Myometrial cell (primary cell): ENCODE measurements around the gene OR5T3. TPM values are rescaled to one million over a fixed set of nuclear protein-coding genes. Genes with fewer than 3 reads are reported as not detected.

Experiments
- total RNA-seq: library from RNA; depleted of rRNA; stranded (reverse); fragments of >200 nt; gene quantifications from 2 replicates; pipeline ENCODE4 v1.2.3, GENCODE V29; 2015

OR5T3 gene
- not detected in 2 replicates for total RNA-seq

DNA sequence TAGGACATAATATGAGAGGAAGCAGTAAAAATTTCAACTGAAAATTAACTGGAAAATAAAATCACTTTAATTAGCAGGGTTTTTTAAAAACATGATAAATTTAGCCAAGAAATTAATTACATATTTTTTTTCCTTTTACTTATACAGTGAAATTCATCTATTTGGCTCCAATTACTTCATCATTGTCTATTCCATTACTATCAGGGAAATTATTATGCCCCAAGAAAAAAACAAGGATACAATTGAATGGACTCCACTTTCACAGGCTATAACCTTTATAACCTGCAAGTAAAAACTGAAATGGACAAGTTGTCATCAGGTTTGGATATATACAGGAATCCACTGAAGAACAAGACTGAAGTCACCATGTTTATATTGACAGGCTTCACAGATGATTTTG, at the start of gene OR5T3:
OR5T3 (plus strand) TSS at position 301 of the 400 bp plus-strand sequence; CDS start at position 301, 0 bp downstream.

DNA sequence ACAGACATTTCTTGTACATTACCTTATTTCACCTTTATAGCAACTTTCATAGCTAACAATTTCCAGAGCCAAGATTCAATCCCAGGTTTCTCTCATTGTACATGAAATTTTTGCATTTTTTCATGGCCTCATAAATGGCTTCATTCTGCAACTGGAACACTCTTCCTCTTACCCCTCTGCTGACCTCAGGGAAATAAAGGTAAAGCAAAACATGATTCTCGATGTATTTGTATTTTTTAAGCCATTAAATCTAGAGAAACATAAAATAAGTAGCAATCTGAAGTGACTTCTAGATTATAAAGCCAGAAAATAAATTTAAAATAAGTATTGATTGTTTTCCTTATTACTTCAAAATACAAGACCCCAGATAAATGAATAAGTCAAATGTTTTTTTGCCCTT, 17.9 kb upstream of the OR5T3 start, which contains the start of gene OR5T2:
OR5T2 (minus strand) TSS at position 101 of the 400 bp plus-strand sequence. CDS start 1,193 bp downstream, outside the sequence.

DNA sequence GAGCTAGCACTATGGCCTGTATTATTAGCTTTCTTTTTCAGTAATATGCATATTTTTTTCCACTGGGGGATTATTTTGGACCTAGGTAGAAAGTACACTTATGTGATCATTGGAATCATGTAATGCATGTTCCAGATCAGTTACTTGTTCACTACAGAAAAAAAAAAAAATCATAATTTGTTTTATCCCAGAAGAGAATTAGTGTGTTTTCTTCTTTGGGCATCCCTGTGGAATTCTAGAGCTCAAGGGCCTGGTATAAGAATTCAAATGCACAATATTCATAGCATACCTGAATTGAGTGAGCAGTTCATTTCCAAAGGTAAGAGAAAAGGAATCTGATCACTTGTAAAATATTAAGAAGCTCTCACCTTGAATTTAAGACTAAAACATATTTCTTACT, 21.8 kb downstream of the OR5T3 start, which contains the start of gene OR5T1:
OR5T1 (plus strand) TSS at position 301 of the 400 bp plus-strand sequence. CDS start 1,485 bp downstream, outside the sequence.

DNA sequence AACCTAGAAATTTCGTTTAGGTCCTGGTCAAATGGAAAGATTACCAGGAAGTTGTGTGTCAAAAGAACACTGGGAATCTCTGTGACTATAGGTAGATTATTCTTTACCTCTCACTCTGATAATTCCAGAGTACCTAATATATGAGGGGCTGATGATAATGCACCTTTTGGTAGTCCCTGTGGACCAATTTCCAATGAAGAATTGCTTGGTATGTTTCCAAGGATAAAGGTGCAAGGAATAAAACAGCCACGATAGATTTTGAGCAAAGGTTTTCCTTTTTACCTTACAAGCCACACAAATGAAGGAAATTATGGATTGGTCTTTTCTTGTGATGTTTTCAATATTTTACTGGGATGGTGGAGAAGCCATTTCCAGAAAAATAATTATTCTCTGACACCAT, 40.1 kb downstream of the OR5T3 start, which contains the start of gene OR8H1:
OR8H1 (minus strand) TSS at position 101 of the 400 bp plus-strand sequence. CDS start 1,192 bp downstream, outside the sequence.

Other genes with a start within 250 kb of the OR5T3 start
- gene OR5AS1, start 224.6 kb upstream of the OR5T3 start, total RNA-seq, result not detected in 2 replicates
- gene OR8I2, start 158.9 kb upstream of the OR5T3 start, total RNA-seq, result not detected in 2 replicates
- gene OR8H2, start 148.6 kb upstream of the OR5T3 start, total RNA-seq, result not detected in 2 replicates
- not detected in 2 replicates for gene OR8H3, start 129.9 kb upstream of the OR5T3 start, total RNA-seq
- gene OR8J3, start 112.1 kb upstream of the OR5T3 start, total RNA-seq, result not detected in 2 replicates
- gene OR8K5, start 91.9 kb upstream of the OR5T3 start, total RNA-seq, result not detected in 2 replicates
- gene OR5J2, start 75.6 kb upstream of the OR5T3 start, total RNA-seq, result not detected in 2 replicates
- gene OR5T2, start 18.0 kb upstream of the OR5T3 start, total RNA-seq, result not detected in 2 replicates
- not detected in 2 replicates for gene OR5T1, start 21.9 kb downstream of the OR5T3 start, total RNA-seq
- gene OR8H1, start 40.0 kb downstream of the OR5T3 start, total RNA-seq, result not detected in 2 replicates
- gene OR8K3, start 62.9 kb downstream of the OR5T3 start, total RNA-seq, result not detected in 2 replicates
- not detected in 2 replicates for gene OR8K1, start 93.8 kb downstream of the OR5T3 start, total RNA-seq
- gene OR8J1, start 102.0 kb downstream of the OR5T3 start, total RNA-seq, result not detected in 2 replicates
- gene OR8U1, start 123.4 kb downstream of the OR5T3 start, total RNA-seq, result not detected in 2 replicates
- gene OR5AL1, start 160.4 kb downstream of the OR5T3 start, total RNA-seq, result not detected in 2 replicates
- not detected in 2 replicates for gene OR5M3, start 221.1 kb downstream of the OR5T3 start, total RNA-seq
- not detected in 2 replicates for gene OR5M8, start 239.1 kb downstream of the OR5T3 start, total RNA-seq